Trophoblast cell (in vitro differentiated cells and primary cell): ENCODE measurements around the gene SLC29A4. TPM values are rescaled to one million over a fixed set of nuclear protein-coding genes. Genes with fewer than 3 reads are reported as not detected.
A peak's percentile ranks its signal among the peaks of the same experiment; 100 is the strongest.

Experiments
- DNase-seq, 2 donors: peaks; one replicate each; pipeline ENCODE4 v3.0.0-alpha.2; 2016
- H2AFZ ChIP-seq: 2 replicates; pipeline ENCODE4 v1.6.1; 2013; ENCODE audit warnings: low read length, moderate library complexity, mild to moderate bottlenecking; ENCODE audit not compliant: insufficient read depth, poor library complexity
- H2AK5ac ChIP-seq: 2 replicates; pipeline ENCODE4 v1.6.1; 2013; ENCODE audit warnings: mild to moderate bottlenecking, low read length
- H2BK120ac ChIP-seq: 2 replicates; pipeline ENCODE4 v1.6.1; 2013; ENCODE audit warnings: low read length, mild to moderate bottlenecking, moderate library complexity; ENCODE audit not compliant: insufficient read depth, poor library complexity
- H2BK12ac ChIP-seq: 2 replicates; pipeline ENCODE4 v1.6.1; 2013; ENCODE audit warnings: mild to moderate bottlenecking, low read length, moderate library complexity
- H2BK5ac ChIP-seq: 2 replicates; pipeline ENCODE4 v1.6.1; 2013; ENCODE audit warnings: low read length, low read depth, moderate library complexity, mild to moderate bottlenecking; ENCODE audit not compliant: poor library complexity
- H3K14ac ChIP-seq: 2 replicates; pipeline ENCODE4 v1.6.1; 2013; ENCODE audit warnings: mild to moderate bottlenecking, low read length
- H3K18ac ChIP-seq: 2 replicates; pipeline ENCODE4 v1.6.1; 2013; ENCODE audit warnings: mild to moderate bottlenecking, low read length
- H3K23ac ChIP-seq: 2 replicates; pipeline ENCODE4 v1.6.1; 2013; ENCODE audit warnings: low read length
- H3K27ac ChIP-seq: 2 replicates; pipeline ENCODE4 v1.5.1; 2013; ENCODE audit warnings: low read depth, mild to moderate bottlenecking, inconsistent platforms, low read length, moderate library complexity
- H3K27me3 ChIP-seq: 2 replicates; pipeline ENCODE4 v1.6.1; 2013; ENCODE audit warnings: inconsistent platforms, mild to moderate bottlenecking, low read length, moderate library complexity; ENCODE audit not compliant: insufficient read depth
- H3K36me3 ChIP-seq, 2 experiments: 1 replicate in 1 of 2; 2 replicates in 1 of 2; pipeline ENCODE4 v1.6.1; 2013; ENCODE audit warnings: low read length in 2 of 2, mild to moderate bottlenecking in 2 of 2, moderate library complexity in 1 of 2; ENCODE audit not compliant: insufficient read depth in 2 of 2, control insufficient read depth in 1 of 2
- H3K4ac ChIP-seq: 2 replicates; pipeline ENCODE4 v1.6.1; 2013; ENCODE audit warnings: low read depth, mild to moderate bottlenecking, low read length, moderate library complexity
- H3K4me1 ChIP-seq, 2 experiments: 1 replicate in 1 of 2; 2 replicates in 1 of 2; pipeline ENCODE4 v1.6.1; 2013; ENCODE audit warnings: low read length in 2 of 2, mild to moderate bottlenecking in 2 of 2, moderate library complexity in 1 of 2; ENCODE audit not compliant: insufficient read depth in 2 of 2, control insufficient read depth in 1 of 2
- H3K4me2 ChIP-seq: 2 replicates; pipeline ENCODE4 v1.6.1; 2013; ENCODE audit warnings: inconsistent platforms, mild to moderate bottlenecking, low read length, moderate library complexity
- H3K4me3 ChIP-seq: 2 replicates; pipeline ENCODE4 v1.5.1; 2013; ENCODE audit warnings: mild to moderate bottlenecking, low read depth, low read length, inconsistent platforms
- H3K79me1 ChIP-seq: one replicate; pipeline ENCODE4 v1.6.1; 2013; ENCODE audit warnings: low read length
- H3K79me2 ChIP-seq: 2 replicates; pipeline ENCODE4 v1.6.1; 2013; ENCODE audit warnings: low read length, mild to moderate bottlenecking; ENCODE audit not compliant: control insufficient read depth, insufficient read depth, poor library complexity
- H3K9ac ChIP-seq: 2 replicates; pipeline ENCODE4 v1.6.1; 2013; ENCODE audit warnings: mild to moderate bottlenecking, low read length
- H3K9me3 ChIP-seq: 2 replicates; pipeline ENCODE4 v1.6.1; 2013; ENCODE audit warnings: low read depth, mild to moderate bottlenecking, control low read depth, inconsistent platforms, low read length; ENCODE audit not compliant: insufficient read depth
- H4K12ac ChIP-seq: 2 replicates; pipeline ENCODE4 v1.6.1; 2013; ENCODE audit warnings: low read depth, mild to moderate bottlenecking, low read length, moderate library complexity
- H4K8ac ChIP-seq: 2 replicates; pipeline ENCODE4 v1.6.1; 2013; ENCODE audit warnings: low read depth, mild to moderate bottlenecking, low read length, moderate library complexity
- H4K91ac ChIP-seq: one replicate; pipeline ENCODE4 v1.6.1; 2013; ENCODE audit warnings: low read depth, mild to moderate bottlenecking, low read length, moderate library complexity
- WGBS: extraction: QIAGEN DNeasy Blood & Tissue Kit; methylation state at CpG from one replicate; pipeline ENCODE4 v1.1.7; 2013; ENCODE audit warnings: missing lambda C conversion rate; ENCODE audit not compliant: insufficient read length, insufficient coverage; ENCODE audit errors: extremely low coverage; 5-methylcytosine and 5-hydroxymethylcytosine counted together
- polyA plus RNA-seq: library from polyadenylated mRNA; stranded (reverse); fragments of 200-250 nt; gene quantifications from 2 replicates; pipeline ENCODE4 v1.2.3, GENCODE V29; 2013

Gene SLC29A4
- 4.3 and 4.5 TPM in 2 replicates for polyA plus RNA-seq

- Histone ChIP-seq H3K9me3 (peaks cover 2% of the 10 kb centered on the region), H2BK120ac (no peak within 1 kb of the TSS), H3K18ac (no peak within 1 kb of the TSS), H4K8ac (no peak within 1 kb of the TSS), H2BK12ac (no peak within 1 kb of the TSS), H3K4me2 (peak within 1 kb of the TSS; percentile 71), H4K91ac (no peak within 1 kb of the TSS), H3K23ac (no peak within 1 kb of the TSS), H3K27ac (no peak within 1 kb of the TSS), H3K9ac (no peak within 1 kb of the TSS), H2BK5ac (no peak within 1 kb of the TSS), H3K4me1 (peaks cover 0 to 5% of the 10 kb centered on the region in 2 experiments), H2AK5ac (no peak within 1 kb of the TSS), H3K79me2 (no peaks in the 10 kb centered on the region), H3K36me3 (no peaks in the 10 kb centered on the region), H3K14ac (no peak within 1 kb of the TSS), H2AFZ (no peak within 1 kb of the TSS), H4K12ac (peak within 1 kb of the TSS; percentile 44), H3K4me3 (peak within 1 kb of the TSS; percentile 63), H3K4ac (no peak within 1 kb of the TSS), H3K79me1 (no peaks in the 10 kb centered on the region), H3K27me3 (peaks cover 6% of the 10 kb centered on the region)
- DNase-seq, result peak in 1 of 2 donors; percentile 6
- WGBS, result no CpG with 5 or more reads among the region's 69 CpGs
Observed at GRCh38 chr7:5282543-5283316, at the start of gene SLC29A4. Gene SLC29A4, plus strand, starts transcription at chr7:5282943. Its CDS starts 4,874 bp downstream, at chr7:5287817.

- H3K23ac ChIP-seq, result no peak overlapping the region
- DNase-seq, result peak; percentile 64 to 65
- H3K14ac ChIP-seq, result no peak overlapping the region
- H3K36me3 ChIP-seq, result peaks cover 18 to 20% of the 10 kb centered on the region in 2 experiments
- no peaks in the 10 kb centered on the region for H3K27me3 ChIP-seq
- H4K8ac ChIP-seq, result no peak overlapping the region
- no peak overlapping the region for H4K12ac ChIP-seq
- no peak overlapping the region for H3K27ac ChIP-seq
- H3K9me3 ChIP-seq, result no peaks in the 10 kb centered on the region
- no peak overlapping the region for H4K91ac ChIP-seq
- no peak overlapping the region for H3K4me3 ChIP-seq
- no peak overlapping the region for H2BK5ac ChIP-seq
- H2AFZ ChIP-seq, result no peak overlapping the region
- no peaks in the 10 kb centered on the region for H3K79me1 ChIP-seq
- no peak overlapping the region for H2BK120ac ChIP-seq
- no peak overlapping the region for H3K9ac ChIP-seq
- no peak overlapping the region for H3K18ac ChIP-seq
- no CpG with 5 or more reads among the region's 26 CpGs for WGBS
- H2BK12ac ChIP-seq, result no peak overlapping the region
- H3K79me2 ChIP-seq, result no peaks in the 10 kb centered on the region
- peaks cover 0 to 4% of the 10 kb centered on the region in 2 experiments for H3K4me1 ChIP-seq
- no peak overlapping the region for H3K4ac ChIP-seq
- H2AK5ac ChIP-seq, result no peak overlapping the region
- no peak overlapping the region for H3K4me2 ChIP-seq
Observed at GRCh38 chr7:5234852-5235831, 47.6 kb upstream of the SLC29A4 start.

- no peak overlapping the region for H2AK5ac ChIP-seq
- peak in 1 of 2 donors; percentile 40 for DNase-seq
- H2BK120ac ChIP-seq, result no peak overlapping the region
- H3K27ac ChIP-seq, result no peak overlapping the region
- H3K4me1 ChIP-seq, result peaks cover 0 to 8% of the 10 kb centered on the region in 2 experiments
- H3K9me3 ChIP-seq, result no peaks in the 10 kb centered on the region
- no peak overlapping the region for H3K4ac ChIP-seq
- no peak overlapping the region for H4K8ac ChIP-seq
- no peaks in the 10 kb centered on the region for H3K79me1 ChIP-seq
- no peak overlapping the region for H3K18ac ChIP-seq
- H2BK5ac ChIP-seq, result no peak overlapping the region
- no CpG with 5 or more reads among the region's 21 CpGs for WGBS
- no peak overlapping the region for H2AFZ ChIP-seq
- H3K14ac ChIP-seq, result no peak overlapping the region
- H3K4me2 ChIP-seq, result no peak overlapping the region
- no peak overlapping the region for H3K9ac ChIP-seq
- no peak overlapping the region for H4K91ac ChIP-seq
- H3K27me3 ChIP-seq, result no peaks in the 10 kb centered on the region
- no peaks in the 10 kb centered on the region for H3K79me2 ChIP-seq
- H4K12ac ChIP-seq, result no peak overlapping the region
- H2BK12ac ChIP-seq, result no peak overlapping the region
- H3K23ac ChIP-seq, result no peak overlapping the region
- H3K36me3 ChIP-seq, result peaks cover under 1 to 9% of the 10 kb centered on the region in 2 experiments
- H3K4me3 ChIP-seq, result no peak overlapping the region
Observed at GRCh38 chr7:5237286-5237685, 45.5 kb upstream of the SLC29A4 start.

- no peak overlapping the region for H2BK5ac ChIP-seq
- no peaks in the 10 kb centered on the region for H3K79me1 ChIP-seq
- H3K9me3 ChIP-seq, result no peaks in the 10 kb centered on the region
- H3K23ac ChIP-seq, result no peak overlapping the region
- H3K4me1 ChIP-seq, result peaks cover 0 to 8% of the 10 kb centered on the region in 2 experiments
- H3K4ac ChIP-seq, result no peak overlapping the region
- H3K27ac ChIP-seq, result no peak overlapping the region
- H4K8ac ChIP-seq, result no peak overlapping the region
- no peak overlapping the region for H3K4me3 ChIP-seq
- H3K4me2 ChIP-seq, result no peak overlapping the region
- no peak overlapping the region for H4K12ac ChIP-seq
- no peak overlapping the region for H2AK5ac ChIP-seq
- no peaks in the 10 kb centered on the region for H3K27me3 ChIP-seq
- no peak overlapping the region for H2BK12ac ChIP-seq
- no peak for DNase-seq
- H3K14ac ChIP-seq, result no peak overlapping the region
- H4K91ac ChIP-seq, result no peak overlapping the region
- WGBS, result no CpG with 5 or more reads among the region's 19 CpGs
- no peak overlapping the region for H2BK120ac ChIP-seq
- H3K79me2 ChIP-seq, result no peaks in the 10 kb centered on the region
- no peak overlapping the region for H3K9ac ChIP-seq
- H3K36me3 ChIP-seq, result peaks cover 0 to 1% of the 10 kb centered on the region in 2 experiments
- no peak overlapping the region for H3K18ac ChIP-seq
- H2AFZ ChIP-seq, result no peak overlapping the region
Observed at GRCh38 chr7:5238500-5238899, 44.2 kb upstream of the SLC29A4 start.
